Breast epithelium (tissue), 4 donors: Measurements from ENCODE around the gene ITGAX. TPM values are rescaled to one million over a fixed set of nuclear protein-coding genes. Genes with fewer than 3 reads are reported as not detected.

Source experiments
- DNase-seq, 2 donors: peaks; one replicate each; pipeline ENCODE4 v3.0.0-alpha.2; 2019; ENCODE audit warnings: low spot score in 2 of 2
- H3K27ac ChIP-seq, 2 donors: fragments of 200-600 bp; sonication (generic) in 1 of 2; one replicate each; pipeline ENCODE4 v1.5.1; 2016 to 2019; ENCODE audit warnings: mild to moderate bottlenecking in 1 of 2
- H3K27me3 ChIP-seq, 2 donors: fragments of 200-600 bp; sonication (generic) in 1 of 2; one replicate each; pipeline versions ENCODE4 v1.5.1 to v1.6.0; 2017 to 2019; ENCODE audit warnings: control low read depth in 1 of 2, mild to moderate bottlenecking in 1 of 2
- H3K36me3 ChIP-seq: fragments of 200-600 bp; one replicate; pipeline ENCODE4 v1.5.1; 2019
- H3K4me1 ChIP-seq, 2 donors: fragments of 200-600 bp; sonication (generic); one replicate each; pipeline ENCODE4 v1.5.1; 2016 to 2019; ENCODE audit warnings: control low read depth in 1 of 2
- H3K4me3 ChIP-seq, 3 donors: fragments of 200-600 bp; sonication (generic); 1 replicate in 2 of 3; 2 replicates in 1 of 3; pipeline ENCODE4 v1.5.1; 2016 to 2019; ENCODE audit warnings: mild to moderate bottlenecking in 3 of 3, moderate library complexity in 2 of 3
- H3K9me3 ChIP-seq, 2 donors: fragments of 200-600 bp; sonication (generic) in 1 of 2; one replicate each; pipeline ENCODE4 v1.5.1; 2016 to 2019; ENCODE audit warnings: control low read depth in 1 of 2
- POLR2A ChIP-seq: fragments of 450-650 bp; IDR thresholded peaks from one replicate; pipeline ENCODE4 v1.6.1; 2016; ENCODE audit warnings: antibody characterized with exemption, mild to moderate bottlenecking, moderate library complexity
- POLR2AphosphoS5 ChIP-seq, 3 donors: sonication (generic); formaldehyde crosslinking; IDR thresholded peaks; one replicate each; pipeline ENCODE4 v1.6.1; 2017; ENCODE audit warnings: antibody characterized with exemption in 3 of 3
- intact Hi-C: fragments of 100-400 bp; cut with DNase I; formaldehyde crosslinking; loops from one replicate; pipeline ENCODE4 v1.15.1; 2023; ENCODE audit warnings: low total_unique reads
- total RNA-seq, 3 donors: library from RNA; depleted of rRNA; stranded (reverse); fragments of >200 nt; gene quantifications; one replicate each; pipeline ENCODE4 v1.1.0, GENCODE V29; 2016
- TF ChIP-seq, protein P1 (sequence below), 3 donors: fragments of 450-650 bp; IDR thresholded peaks; one replicate each; pipeline ENCODE4 v1.5.1; 2016 to 2017; ENCODE audit warnings: antibody characterized with exemption in 3 of 3, mild to moderate bottlenecking in 3 of 3, moderate library complexity in 3 of 3

The ITGAX gene
- total RNA-seq, 3 donors from 2014 or later = 3.6 to 16.8 (median 5.1) TPM

DNA sequence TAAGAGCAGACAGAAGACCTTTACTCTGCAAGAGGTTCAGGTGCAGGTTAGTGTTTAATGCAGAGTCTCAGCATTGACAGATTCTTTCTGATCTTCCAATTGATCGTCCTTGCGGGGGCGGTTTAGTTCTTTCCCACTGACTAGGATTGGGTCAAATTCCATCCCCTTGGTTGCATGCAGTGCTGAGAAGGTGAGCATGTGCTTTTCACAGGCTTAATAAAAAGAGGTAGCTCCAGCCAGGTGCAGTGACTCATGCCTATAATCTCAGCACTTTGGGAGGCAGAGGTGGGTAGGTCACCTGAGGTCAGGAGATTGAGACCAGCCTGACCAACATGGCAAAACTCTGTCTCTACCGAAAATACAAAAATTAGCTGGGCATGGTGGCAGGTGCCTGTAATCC, 30.7 kb downstream of the ITGAX start:
- Histone ChIP-seq H3K27ac (no peak overlapping the region), H3K4me1 (no peaks in the 10 kb centered on the region), H3K36me3 (no peaks in the 10 kb centered on the region), H3K27me3 (peaks cover 0 to 6% of the 10 kb centered on the region in 2 donors), H3K4me3 (no peak overlapping the region), H3K9me3 (no peaks in the 10 kb centered on the region)
- DNase-seq = no peak
- TF ChIP-seq, protein P1, sequence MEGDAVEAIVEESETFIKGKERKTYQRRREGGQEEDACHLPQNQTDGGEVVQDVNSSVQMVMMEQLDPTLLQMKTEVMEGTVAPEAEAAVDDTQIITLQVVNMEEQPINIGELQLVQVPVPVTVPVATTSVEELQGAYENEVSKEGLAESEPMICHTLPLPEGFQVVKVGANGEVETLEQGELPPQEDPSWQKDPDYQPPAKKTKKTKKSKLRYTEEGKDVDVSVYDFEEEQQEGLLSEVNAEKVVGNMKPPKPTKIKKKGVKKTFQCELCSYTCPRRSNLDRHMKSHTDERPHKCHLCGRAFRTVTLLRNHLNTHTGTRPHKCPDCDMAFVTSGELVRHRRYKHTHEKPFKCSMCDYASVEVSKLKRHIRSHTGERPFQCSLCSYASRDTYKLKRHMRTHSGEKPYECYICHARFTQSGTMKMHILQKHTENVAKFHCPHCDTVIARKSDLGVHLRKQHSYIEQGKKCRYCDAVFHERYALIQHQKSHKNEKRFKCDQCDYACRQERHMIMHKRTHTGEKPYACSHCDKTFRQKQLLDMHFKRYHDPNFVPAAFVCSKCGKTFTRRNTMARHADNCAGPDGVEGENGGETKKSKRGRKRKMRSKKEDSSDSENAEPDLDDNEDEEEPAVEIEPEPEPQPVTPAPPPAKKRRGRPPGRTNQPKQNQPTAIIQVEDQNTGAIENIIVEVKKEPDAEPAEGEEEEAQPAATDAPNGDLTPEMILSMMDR (IDR thresholded peaks at IDR 0.05) = no peak
- TF ChIP-seq POLR2A = no peak
- no peak for TF ChIP-seq POLR2AphosphoS5 (IDR thresholded peaks at IDR 0.05)
- intact Hi-C loops = no loop called here

DNA sequence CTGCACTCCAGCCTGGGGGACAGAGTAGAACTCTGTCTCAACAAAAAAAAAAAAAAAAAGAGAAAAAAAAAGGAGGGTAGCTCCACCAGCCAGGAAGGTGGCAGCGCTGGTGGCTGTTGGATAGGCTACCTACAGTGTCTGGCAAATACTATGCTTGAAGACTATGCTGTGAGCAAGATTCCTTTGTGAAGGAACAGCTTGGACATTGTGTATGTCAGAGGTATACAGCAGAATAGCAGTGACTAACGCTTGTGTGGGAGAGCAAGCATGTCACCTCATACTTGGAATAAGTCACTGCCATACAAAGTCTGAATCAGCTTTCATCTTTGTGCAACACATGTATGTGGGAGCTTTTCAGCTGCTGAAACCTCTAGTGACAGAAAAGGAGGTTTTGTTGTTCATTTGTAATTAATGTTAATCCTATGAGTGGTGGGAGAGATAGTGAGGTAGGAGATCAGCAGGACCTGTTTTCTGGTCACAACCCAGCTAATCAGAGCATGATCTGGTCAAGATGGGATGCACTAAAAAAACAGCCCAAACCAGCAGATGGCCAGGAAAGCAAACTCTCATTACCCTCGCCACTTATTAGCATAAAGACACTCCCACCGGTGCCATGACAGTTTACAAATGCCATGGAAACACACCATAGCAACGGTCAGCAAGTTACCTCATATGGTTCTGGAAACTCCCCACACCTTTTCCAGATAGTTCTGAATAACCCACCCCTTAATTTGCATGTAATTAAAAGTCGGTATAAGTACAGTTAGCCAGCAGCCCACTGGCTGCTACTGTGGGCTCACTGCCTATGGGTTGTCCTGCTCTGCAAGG, 31.4 kb downstream of the ITGAX start:
- Histone ChIP-seq H3K36me3 (no peaks in the 10 kb centered on the region), H3K4me1 (no peaks in the 10 kb centered on the region), H3K4me3 (no peak overlapping the region), H3K27me3 (peaks cover 0 to 6% of the 10 kb centered on the region in 2 donors), H3K27ac (no peak overlapping the region), H3K9me3 (no peaks in the 10 kb centered on the region)
- no peak for DNase-seq
- TF ChIP-seq POLR2A = no peak
- no peak for TF ChIP-seq POLR2AphosphoS5 (IDR thresholded peaks at IDR 0.05)
- intact Hi-C loops = no loop called here

DNA sequence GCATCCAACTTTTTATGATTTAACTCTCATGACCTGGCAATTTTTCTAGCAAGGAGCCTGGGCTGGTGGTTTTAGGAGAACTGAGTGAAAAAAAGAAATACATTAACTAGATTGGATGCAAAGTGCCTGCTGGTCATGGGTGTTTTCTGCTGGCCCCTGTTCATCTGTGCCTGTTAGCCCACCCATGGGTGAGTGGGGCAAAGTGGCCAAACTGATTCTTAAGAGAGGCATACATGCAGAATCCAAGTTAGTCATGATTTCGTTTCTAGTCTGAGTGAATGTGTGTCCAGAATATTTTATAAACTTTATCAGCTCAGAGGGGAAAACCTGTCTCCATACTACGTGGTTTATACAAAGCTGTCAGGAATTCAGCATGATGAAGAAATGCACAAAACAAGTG, 33.6 kb downstream of the ITGAX start:
- DNase-seq = no peak
- intact Hi-C loops = no loop called here
- Histone ChIP-seq H3K36me3 (no peaks in the 10 kb centered on the region), H3K4me3 (no peak overlapping the region), H3K27me3 (no peaks in the 10 kb centered on the region), H3K4me1 (no peaks in the 10 kb centered on the region), H3K9me3 (no peaks in the 10 kb centered on the region), H3K27ac (no peak overlapping the region)
- no peak for TF ChIP-seq POLR2A
- no peak for TF ChIP-seq POLR2AphosphoS5 (IDR thresholded peaks at IDR 0.05)
- TF ChIP-seq, protein P1 (IDR thresholded peaks at IDR 0.05) = no peak

DNA sequence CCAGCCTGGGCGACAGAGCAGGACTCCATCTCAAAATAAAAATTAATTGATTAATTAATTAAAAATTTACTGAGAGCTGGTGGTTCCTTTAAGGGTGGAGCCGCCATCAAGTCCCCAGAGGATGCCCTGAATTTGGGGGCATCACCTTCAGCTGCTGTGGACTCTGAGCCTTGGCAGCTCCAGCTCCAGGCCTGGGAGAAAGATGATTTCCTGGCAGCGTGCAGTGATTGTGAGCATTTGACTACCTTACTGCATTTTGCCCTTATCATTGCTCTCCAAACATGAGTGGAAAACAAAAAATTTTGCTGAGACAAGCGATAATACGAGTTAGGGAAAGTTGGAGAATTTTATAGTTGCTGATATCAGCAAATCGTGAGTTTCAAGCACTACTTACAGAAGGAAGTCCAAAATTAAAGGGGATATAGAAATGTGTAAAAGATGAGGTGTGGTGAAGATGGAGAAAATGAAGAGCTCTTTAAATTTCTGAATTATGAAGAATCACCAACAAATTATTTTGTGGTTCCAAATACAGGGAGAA, 35.6 kb downstream of the ITGAX start:
- no peak for DNase-seq

DNA sequence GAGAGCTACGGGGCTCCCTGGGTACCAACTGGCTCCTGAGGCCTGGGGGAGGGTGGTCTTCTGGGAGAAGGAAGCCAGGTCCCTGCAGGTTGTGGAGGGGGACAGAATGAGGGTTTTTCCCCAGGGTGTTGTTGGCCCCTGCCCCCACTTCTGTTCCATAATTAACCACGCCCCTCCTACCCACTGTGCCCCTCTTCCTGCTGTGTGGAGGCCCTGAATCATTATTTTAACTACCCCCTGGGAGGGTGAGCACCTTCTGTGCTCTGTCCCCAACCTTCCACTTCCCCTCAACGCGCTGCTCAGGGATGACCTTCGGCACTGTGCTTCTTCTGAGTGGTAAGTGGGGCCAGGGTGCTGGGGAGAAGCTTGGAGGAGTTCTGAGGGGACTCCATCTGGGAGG, 38.1 kb downstream of the ITGAX start, which contains the start of gene ITGAD:
ITGAD (plus strand) TSS at position 280 of the 400 bp plus-strand sequence; CDS start at position 306, 26 bp downstream.
- no peak for DNase-seq
- intact Hi-C loops = no loop called here
- no peaks in the 10 kb centered on the region for H3K9me3 ChIP-seq
- H3K4me3 ChIP-seq = no peak within 1 kb of the TSS
- no peaks in the 10 kb centered on the region for H3K27me3 ChIP-seq
- H3K36me3 ChIP-seq = no peaks in the 10 kb centered on the region
- TF ChIP-seq POLR2A (no peak), POLR2AphosphoS5 (IDR thresholded peaks at IDR 0.05) (no peak)
- TF ChIP-seq, protein P1 (IDR thresholded peaks at IDR 0.05) = no peak
- no peak within 1 kb of the TSS for H3K27ac ChIP-seq
- no peaks in the 10 kb centered on the region for H3K4me1 ChIP-seq

More for the DNA sequence above, 35.6 kb downstream of the ITGAX start:
- no peak overlapping the region for H3K4me3 ChIP-seq
- no peaks in the 10 kb centered on the region for H3K9me3 ChIP-seq
- no peaks in the 10 kb centered on the region for H3K36me3 ChIP-seq
- intact Hi-C loops = no loop called here
- no peaks in the 10 kb centered on the region for H3K27me3 ChIP-seq
- H3K4me1 ChIP-seq = no peaks in the 10 kb centered on the region
- no peak for TF ChIP-seq POLR2A
- TF ChIP-seq, protein P1 (IDR thresholded peaks at IDR 0.05) = no peak
- TF ChIP-seq POLR2AphosphoS5 (IDR thresholded peaks at IDR 0.05) = no peak
- H3K27ac ChIP-seq = no peak overlapping the region
